Erythroblast (primary cell): Measurements from ENCODE around the gene TAGLN2.
"Not testable (repeated sequence)": the region's sequence is repeated elsewhere in the genome, so short reads cannot be mapped to it uniquely, and the experiment has no call there.

ENCODE experiments used
- DNase-seq, 2 experiments: peaks; one replicate each; lab custom pipeline; 2025; lab: John Stamatoyannopoulos, UW
- GATA1 ChIP-seq: IDR thresholded peaks from 2 replicates; pipeline ENCODE4 v1.6.1; 2011; ENCODE audit warnings: low read depth, mild to moderate bottlenecking, control low read depth, low read length, moderate library complexity
- POLR2A ChIP-seq: IDR thresholded peaks from 2 replicates; pipeline ENCODE4 v1.6.1; 2011; ENCODE audit warnings: mild to moderate bottlenecking, low read length

The TAGLN2 gene

DNA sequence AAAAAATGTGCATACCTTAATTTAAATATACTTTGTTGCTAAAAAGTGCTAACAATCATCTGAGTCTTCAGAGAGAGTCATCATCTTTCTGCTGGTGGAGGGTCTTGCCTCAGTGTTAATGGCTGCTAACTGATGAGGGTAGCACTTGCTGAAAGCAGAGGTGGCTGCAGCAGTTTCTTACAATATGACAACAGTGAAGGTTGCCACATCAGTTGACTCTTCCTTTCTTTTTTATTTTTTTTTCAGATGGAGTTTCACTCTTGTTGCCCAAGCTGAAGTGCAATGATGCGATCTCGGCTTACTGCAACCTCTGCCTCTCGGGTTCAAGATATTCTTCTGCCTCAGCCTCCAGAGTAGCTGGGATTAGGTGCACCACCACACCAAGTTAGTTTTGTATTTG, 22.8 kb downstream of the TAGLN2 start:
- no peak for DNase-seq

DNA sequence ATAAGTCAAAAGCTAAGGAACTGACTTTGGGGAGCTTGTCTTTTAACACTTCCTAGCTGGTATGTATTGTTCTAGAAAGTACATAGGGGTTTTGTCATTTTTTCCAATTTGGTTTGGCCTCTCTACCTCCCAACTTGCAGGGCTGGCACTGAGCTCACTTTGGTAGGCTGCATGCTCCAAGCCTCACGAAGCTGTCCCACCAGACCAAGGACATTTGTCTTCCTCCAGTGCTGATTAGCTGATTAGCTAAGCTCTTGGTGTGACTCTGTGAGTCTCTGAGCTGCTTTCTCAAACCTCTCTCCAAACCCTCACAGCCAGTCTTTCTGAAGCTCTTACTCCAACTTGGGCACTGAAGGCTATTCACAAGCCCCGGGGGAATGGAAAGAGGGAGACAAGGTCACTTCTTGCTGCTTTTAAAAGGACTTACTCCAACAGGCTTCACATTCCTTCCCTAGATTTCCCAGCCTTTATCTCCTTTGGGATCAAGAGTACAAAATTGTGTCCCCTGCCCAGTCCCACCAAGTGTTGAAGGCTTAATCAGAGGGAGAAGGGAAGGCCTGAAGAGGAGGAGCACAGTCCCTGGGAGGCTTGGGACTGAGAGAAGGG, 24.4 kb downstream of the TAGLN2 start:
- peak; percentile 14 to 21 for DNase-seq
- TF ChIP-seq POLR2A (no peak), GATA1 (no peak)

More for the DNA sequence above, 22.8 kb downstream of the TAGLN2 start:
- no peak for TF ChIP-seq POLR2A
- TF ChIP-seq GATA1, result no peak

DNA sequence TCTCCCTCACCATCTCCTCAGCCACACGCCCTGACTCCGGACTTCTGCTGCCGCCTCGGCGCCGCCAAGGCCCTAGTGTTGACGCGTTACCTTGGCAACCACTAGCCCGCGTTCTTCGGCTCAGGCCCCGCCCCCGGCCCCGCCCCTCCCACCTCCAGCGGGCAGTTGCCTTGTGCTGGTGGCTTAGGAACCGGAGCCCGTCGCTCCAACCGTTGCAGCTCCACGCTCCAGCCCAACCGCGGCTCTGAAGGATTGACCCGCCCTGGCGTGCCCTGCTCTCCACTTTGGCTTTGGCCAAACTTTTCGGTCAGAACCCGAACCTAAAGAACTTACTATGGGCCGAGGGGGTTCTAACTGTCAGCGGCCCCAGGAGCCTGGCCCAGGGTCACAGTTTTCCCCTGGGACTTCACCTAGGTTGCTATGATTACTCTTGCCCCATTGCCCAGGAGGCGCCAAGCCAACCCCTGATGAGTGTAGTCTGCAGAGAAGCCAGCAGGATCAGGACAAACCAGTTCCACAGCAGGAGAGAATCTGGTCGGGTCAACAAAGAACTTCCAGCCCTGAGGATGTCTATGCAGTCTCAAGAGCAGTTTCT, 25.1 kb downstream of the TAGLN2 start, which contains the start of gene CFAP45:
Gene CFAP45, minus strand, starts transcription at position 80 of the 595 bp plus-strand sequence. Its CDS starts 67 bp downstream, at position 13.
- DNase-seq, result peak; percentile 90
- TF ChIP-seq GATA1 (no peak), POLR2A (no peak)

DNA sequence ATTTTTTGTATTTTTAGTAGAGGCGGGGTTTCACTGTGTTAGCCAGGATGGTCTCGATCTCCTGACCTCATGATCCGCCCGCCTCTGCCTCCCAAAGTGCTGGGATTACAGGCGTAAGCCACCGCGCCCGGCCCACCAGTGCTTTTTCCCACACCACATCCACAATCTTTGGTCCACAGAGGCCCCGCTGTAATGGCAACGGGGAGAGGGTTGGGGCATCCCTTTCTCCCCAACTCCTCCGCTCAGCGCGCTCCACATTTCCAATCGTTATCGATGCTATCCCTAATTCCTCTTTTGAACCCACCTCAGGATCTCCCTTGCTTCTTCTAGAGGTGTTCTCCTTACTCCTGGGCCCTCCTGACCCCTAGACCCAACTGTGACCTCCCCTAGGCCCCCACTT, 25.7 kb downstream of the TAGLN2 start:
- not testable (repeated sequence) for DNase-seq

DNA sequence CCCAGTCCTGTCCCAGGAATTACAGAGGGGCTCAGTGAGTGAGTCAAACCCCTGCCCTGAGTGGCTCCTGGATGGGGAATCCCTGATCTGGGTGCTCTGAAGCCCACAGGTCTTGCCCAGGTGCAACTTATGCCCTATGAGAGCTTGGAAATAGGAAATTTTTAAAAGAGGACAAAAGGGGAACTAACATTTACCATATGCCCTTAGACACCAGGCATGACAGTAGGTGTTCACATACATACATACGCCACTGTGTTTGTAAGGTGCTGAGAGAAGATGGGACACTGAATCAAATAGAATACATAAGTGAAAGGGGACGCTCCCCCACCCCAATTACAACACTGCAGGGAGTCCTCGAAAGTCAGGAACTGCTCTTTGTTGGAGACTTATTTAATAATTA, 26.8 kb downstream of the TAGLN2 start:
- no peak for TF ChIP-seq GATA1
- TF ChIP-seq POLR2A, result no peak

DNA sequence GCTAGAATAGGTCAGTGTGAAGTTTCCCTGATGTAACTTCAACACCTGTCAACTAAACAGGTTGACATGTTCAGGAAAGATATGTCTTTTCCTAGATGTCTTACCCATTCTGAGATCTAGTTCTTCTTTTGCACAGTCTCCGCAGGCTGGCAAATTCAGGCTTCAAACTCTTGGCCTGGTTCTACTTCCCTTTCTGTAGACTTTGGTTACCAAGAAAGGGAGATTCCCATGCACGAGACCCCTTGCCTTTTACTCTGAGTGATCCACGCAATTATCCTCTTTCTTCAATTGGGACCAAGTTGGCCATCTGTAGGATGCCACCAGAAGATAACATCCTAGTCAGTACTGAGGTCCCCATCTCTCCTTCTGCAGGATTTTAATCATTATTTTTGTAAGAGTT, 27.3 kb downstream of the TAGLN2 start:
- no peak for TF ChIP-seq POLR2A
- TF ChIP-seq GATA1, result no peak
- no peak for DNase-seq

More for the DNA sequence above, 26.8 kb downstream of the TAGLN2 start:
- DNase-seq, result no peak

- no peak for TF ChIP-seq GATA1
- no peak for TF ChIP-seq POLR2A
- no peak for DNase-seq
Measured at GRCh38 chr1:159896546-159896930, 28.8 kb downstream of the TAGLN2 start.

DNA sequence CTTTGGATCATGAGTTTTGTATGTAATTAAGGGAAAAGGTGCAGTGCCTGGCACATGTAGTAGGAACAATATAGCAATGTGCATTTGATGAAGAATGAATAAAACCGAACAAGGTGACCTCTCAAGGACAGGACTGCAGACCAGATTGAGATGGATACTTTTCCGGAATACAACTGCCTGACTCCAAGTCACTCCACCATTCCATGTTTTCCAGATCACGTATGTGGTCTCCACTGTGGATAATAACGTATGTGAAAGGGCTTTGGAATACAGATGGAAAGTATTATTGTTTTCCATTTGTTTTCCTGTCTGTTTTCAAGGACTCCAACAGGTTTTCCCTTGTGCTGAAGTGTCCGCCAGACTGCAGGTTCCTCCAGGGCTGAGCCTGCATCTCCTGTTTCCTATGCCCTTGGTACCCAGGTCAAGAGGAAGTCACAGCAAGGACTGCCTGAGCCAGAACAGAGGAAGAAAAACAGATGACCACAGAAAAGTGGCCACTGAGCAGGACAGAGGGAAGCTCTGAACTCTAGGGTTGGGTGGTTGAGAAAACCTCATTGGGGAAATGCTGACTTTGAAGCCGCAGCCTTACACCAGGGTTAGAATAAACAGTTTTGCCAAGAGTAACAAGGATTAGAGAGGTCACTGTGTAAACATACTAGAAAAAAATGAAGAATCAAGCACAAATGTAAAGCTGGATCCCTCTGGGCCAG, 29.3 kb downstream of the TAGLN2 start:
- no peak for DNase-seq
- TF ChIP-seq POLR2A (no peak), GATA1 (no peak)

DNA sequence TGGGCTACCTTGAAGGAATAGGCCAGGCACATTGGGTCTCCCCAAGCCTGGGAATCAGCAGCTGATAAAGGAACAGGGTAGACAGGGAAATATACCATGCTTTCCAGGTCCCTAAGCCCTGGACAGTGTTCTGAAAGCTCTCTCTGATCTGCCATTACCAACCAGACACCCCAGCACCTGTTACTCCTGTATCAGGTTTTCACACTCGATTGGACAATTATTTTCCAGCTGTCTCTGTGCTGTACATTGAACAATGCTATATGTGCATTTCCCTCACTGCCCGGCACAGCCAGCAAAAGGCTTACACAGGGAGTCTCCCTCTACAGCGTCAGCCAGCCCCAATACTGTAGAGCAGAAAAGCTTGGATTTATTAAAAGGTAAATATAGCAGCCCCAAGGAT, 30.0 kb downstream of the TAGLN2 start:
- no peak for TF ChIP-seq GATA1
- no peak for TF ChIP-seq POLR2A

GRCh38 chr1:159892944-159893343, 32.4 kb downstream of the TAGLN2 start:
- TF ChIP-seq POLR2A, result no peak
- TF ChIP-seq GATA1, result no peak
- no peak for DNase-seq

More for the DNA sequence above, 30.0 kb downstream of the TAGLN2 start:
- DNase-seq, result no peak

- DNase-seq, result peak; percentile 70 to 77
- TF ChIP-seq POLR2A, result no peak
- no peak for TF ChIP-seq GATA1
Measured at GRCh38 chr1:159891275-159892157, 33.8 kb downstream of the TAGLN2 start.

- no peak for DNase-seq
- TF ChIP-seq GATA1, result no peak
- no peak for TF ChIP-seq POLR2A
Measured at GRCh38 chr1:159890390-159890789, 34.9 kb downstream of the TAGLN2 start.

DNA sequence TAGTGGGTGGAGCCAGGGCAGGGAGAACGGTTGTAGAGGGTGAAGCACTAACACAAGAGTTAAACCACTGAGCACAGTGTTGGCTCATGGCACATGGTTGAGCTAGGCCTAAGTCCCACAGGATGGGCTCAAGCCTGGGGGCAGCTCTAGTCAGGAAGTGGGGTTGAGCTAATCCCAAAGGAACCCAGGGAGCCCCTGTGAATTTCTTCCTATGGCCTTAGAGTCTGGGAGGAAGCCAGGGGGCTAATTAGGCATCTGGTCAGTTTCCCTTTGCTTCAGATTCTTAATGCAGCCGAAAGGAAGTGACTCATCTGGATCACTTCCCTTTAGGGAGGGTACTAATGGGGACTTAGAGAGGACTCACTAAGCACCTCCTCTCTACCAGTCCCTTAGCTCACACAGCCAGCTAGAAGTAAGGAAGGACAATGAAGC, 35.5 kb downstream of the TAGLN2 start:
- DNase-seq, result peak in 1 of 2 experiments; percentile 6
- TF ChIP-seq GATA1 (no peak), POLR2A (no peak)

DNA sequence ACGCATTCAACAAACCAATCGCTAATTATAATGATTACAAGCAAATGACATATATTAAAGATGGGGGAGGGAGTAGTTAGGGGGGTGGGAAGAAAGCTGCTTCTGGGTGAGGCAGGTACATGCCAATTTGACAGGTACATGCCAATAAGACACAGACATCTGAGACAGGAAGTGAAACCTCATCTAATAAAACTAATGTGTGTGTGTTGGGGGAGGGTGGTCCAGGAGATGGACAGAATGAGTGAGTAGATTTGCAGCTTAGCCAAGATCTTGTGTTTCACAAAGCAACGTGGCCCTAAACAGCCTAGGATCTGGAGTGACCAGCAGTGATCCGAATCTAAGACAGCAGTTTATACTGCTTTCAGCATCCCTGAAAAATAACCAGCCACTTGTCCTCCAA, 36.1 kb downstream of the TAGLN2 start:
- TF ChIP-seq POLR2A (no peak), GATA1 (no peak)
- no peak for DNase-seq
